Measurements from ENCODE around the gene GSS. TPM values are rescaled to one million over a fixed set of nuclear protein-coding genes. Genes with fewer than 3 reads are reported as not detected.
A peak's percentile ranks its signal among the peaks of the same experiment; 100 is the strongest.

The GSS gene
- total and polyA plus RNA-seq, 4 donors, result 32.6 to 52.7 (median 47.9) TPM

DNA sequence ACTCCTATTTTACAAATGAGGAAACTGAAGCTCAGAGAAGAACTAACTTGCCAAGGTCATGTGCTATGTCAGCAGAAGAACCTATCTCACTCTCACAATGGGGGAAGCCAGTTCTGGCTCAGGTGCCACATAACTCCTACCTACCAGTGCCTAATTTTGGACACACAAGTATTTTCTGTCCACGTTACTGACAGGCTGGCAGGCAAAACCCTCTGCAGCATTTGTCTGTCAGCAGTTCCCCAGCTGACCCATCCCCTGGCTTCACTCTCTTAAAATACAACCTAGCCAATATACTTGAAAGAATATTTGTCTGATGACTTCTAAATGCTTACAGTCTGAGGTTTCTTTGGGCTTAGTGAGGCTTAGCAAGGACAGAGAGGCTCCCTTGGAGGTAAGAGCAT, 15.5 kb downstream of the GSS start:
- no peak for ATAC-seq (ENCODE audit: insufficient read depth, low FRiP score)
- no peak overlapping the region for H3K9ac ChIP-seq (ENCODE audit: insufficient read depth in 1 of 2, low read length in 2 of 2)
- H3K4me1 ChIP-seq (ENCODE audit: control insufficient read depth in 5 of 5, insufficient read depth in 5 of 5, low read length in 5 of 5), result peaks cover 0 to 5% (median 0%) of the 10 kb centered on the region in 5 donors

DNA sequence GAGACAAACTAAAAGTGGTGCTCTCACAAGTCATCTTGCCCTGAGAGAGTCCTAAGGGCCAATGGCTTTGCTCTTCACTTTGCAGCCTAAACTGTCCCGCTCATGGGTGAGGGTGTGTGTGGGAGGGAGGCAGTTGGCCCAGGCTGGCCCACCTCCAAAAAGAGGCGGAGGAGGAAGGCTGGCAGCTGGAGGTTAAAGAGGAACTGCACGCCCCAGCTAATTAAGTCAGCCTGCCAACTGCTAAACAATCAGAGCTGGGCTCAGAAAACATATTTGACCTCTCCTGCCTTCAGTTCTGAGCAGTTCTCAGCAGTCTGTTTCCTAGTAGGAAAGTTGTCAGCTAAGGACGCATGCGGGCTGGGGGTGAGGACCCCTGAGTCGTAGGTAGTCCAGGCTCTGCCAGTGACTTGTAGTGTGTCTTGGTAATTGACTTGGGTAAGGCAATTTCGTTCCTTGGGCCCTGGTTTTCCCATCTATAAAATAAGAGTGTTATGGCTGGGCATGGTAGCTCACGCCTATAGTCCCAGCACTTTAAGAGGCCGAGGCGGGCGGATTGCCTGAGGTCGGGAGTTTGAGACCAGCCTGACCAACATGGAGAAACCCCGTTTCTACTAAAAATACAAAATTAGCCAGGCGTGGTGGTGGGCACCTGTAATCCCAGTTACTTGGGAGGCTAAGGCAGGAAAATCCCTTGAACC, 17.0 kb downstream of the GSS start:
- peaks cover 8 to 29% (median 17%) of the 10 kb centered on the region in 4 donors for H3K36me3 ChIP-seq (ENCODE audit: control insufficient read depth in 4 of 4, insufficient read depth in 4 of 4, low read length in 4 of 4)
- DNase-seq (peak in 2 of 3 donors; percentile 31 to 46), ATAC-seq (ENCODE audit: insufficient read depth, low FRiP score) (peak; percentile 55)
- no peaks in the 10 kb centered on the region for H3K27me3 ChIP-seq (ENCODE audit: control insufficient read depth in 3 of 3, insufficient read depth in 3 of 3, low read length in 2 of 3)
- H3K27ac ChIP-seq (ENCODE audit: low read depth in 1 of 2, low read length in 1 of 2), result peak overlapping the region; percentile 56 to 65
- no peak overlapping the region for H3K9ac ChIP-seq (ENCODE audit: insufficient read depth in 1 of 2, low read length in 2 of 2)
- peaks cover 0 to 5% (median 0%) of the 10 kb centered on the region in 5 donors for H3K4me1 ChIP-seq (ENCODE audit: control insufficient read depth in 5 of 5, insufficient read depth in 5 of 5, low read length in 5 of 5)
- no peaks in the 10 kb centered on the region for H3K9me3 ChIP-seq (ENCODE audit: control insufficient read depth in 4 of 4, insufficient read depth in 3 of 4, low read length in 3 of 4)
- no peak overlapping the region for H3K4me3 ChIP-seq
- WGBS, 2 donors, result 58 to 69% methylated on average over 14 of the region's 14 CpGs
- TF ChIP-seq, protein P1, sequence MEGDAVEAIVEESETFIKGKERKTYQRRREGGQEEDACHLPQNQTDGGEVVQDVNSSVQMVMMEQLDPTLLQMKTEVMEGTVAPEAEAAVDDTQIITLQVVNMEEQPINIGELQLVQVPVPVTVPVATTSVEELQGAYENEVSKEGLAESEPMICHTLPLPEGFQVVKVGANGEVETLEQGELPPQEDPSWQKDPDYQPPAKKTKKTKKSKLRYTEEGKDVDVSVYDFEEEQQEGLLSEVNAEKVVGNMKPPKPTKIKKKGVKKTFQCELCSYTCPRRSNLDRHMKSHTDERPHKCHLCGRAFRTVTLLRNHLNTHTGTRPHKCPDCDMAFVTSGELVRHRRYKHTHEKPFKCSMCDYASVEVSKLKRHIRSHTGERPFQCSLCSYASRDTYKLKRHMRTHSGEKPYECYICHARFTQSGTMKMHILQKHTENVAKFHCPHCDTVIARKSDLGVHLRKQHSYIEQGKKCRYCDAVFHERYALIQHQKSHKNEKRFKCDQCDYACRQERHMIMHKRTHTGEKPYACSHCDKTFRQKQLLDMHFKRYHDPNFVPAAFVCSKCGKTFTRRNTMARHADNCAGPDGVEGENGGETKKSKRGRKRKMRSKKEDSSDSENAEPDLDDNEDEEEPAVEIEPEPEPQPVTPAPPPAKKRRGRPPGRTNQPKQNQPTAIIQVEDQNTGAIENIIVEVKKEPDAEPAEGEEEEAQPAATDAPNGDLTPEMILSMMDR (IDR thresholded peaks at IDR 0.05; ENCODE audit: control extremely low read depth, extremely low read depth), result no peak

More for the DNA sequence above, 15.5 kb downstream of the GSS start:
- Histone ChIP-seq H3K27me3 (ENCODE audit: control insufficient read depth in 3 of 3, insufficient read depth in 3 of 3, low read length in 2 of 3) (no peaks in the 10 kb centered on the region), H3K9me3 (ENCODE audit: control insufficient read depth in 4 of 4, insufficient read depth in 3 of 4, low read length in 3 of 4) (no peaks in the 10 kb centered on the region), H3K4me3 (no peak overlapping the region), H3K27ac (ENCODE audit: low read depth in 1 of 2, low read length in 1 of 2) (peak overlapping the region in 1 of 2 donors; percentile 41), H3K36me3 (ENCODE audit: control insufficient read depth in 4 of 4, insufficient read depth in 4 of 4, low read length in 4 of 4) (peaks cover 9 to 36% (median 23%) of the 10 kb centered on the region in 4 donors)
- 81 to 86% methylated on average over 1 of the region's 1 CpG for WGBS, 2 donors
- no peak for DNase-seq
- TF ChIP-seq, protein P1 (IDR thresholded peaks at IDR 0.05; ENCODE audit: control extremely low read depth, extremely low read depth), result no peak

DNA sequence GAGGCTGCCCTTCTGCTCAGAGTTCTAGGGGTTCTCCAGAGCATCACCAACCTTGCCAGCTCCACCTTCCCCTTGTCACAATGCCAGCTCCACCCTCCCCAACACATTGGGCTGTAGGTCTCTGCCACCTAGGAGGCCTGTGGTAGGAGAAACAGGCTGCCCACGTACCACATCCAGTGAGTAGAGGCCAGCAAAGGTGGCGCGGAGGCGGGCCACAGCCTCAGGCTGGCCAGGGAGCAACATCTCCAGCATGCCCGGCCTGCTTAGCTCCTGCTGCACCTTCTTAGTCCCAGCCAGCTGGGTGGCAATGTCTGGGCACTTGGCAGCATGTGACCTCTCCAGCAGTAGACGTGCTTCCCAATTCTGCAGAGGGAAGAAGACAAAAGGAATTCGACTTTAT, 23.8 kb downstream of the GSS start:
- Histone ChIP-seq H3K9ac (ENCODE audit: insufficient read depth in 1 of 2, low read length in 2 of 2) (no peak overlapping the region), H3K27me3 (ENCODE audit: control insufficient read depth in 3 of 3, insufficient read depth in 3 of 3, low read length in 2 of 3) (no peaks in the 10 kb centered on the region), H3K9me3 (ENCODE audit: control insufficient read depth in 4 of 4, insufficient read depth in 3 of 4, low read length in 3 of 4) (peaks cover 0 to 2% (median 0%) of the 10 kb centered on the region in 4 donors), H3K4me1 (ENCODE audit: control insufficient read depth in 5 of 5, insufficient read depth in 5 of 5, low read length in 5 of 5) (no peaks in the 10 kb centered on the region), H3K27ac (ENCODE audit: low read depth in 1 of 2, low read length in 1 of 2) (no peak overlapping the region), H3K36me3 (ENCODE audit: control insufficient read depth in 4 of 4, insufficient read depth in 4 of 4, low read length in 4 of 4) (peaks cover 19 to 42% (median 26%) of the 10 kb centered on the region in 4 donors), H3K4me3 (no peak overlapping the region)
- no peak for ATAC-seq (ENCODE audit: insufficient read depth, low FRiP score)
- DNase-seq, result no peak
- TF ChIP-seq, protein P1 (IDR thresholded peaks at IDR 0.05; ENCODE audit: control extremely low read depth, extremely low read depth), result no peak
- 92 to 97% methylated on average over 7 of the region's 7 CpGs for WGBS, 2 donors

Measured in lung (tissue), 12 donors.